HEK293 (cell line): ENCODE data around the gene LRP5.

ENCODE experiments used
- CTCF ChIA-PET: fragments of 350-600 bp; formaldehyde crosslinking; extraction: SDS; loops from one replicate; lab custom pipeline; 2021; ENCODE audit warnings: antibody characterized with exemption; lab: Yijun Ruan, JAX
- POLR2A ChIA-PET: fragments of 300-600 bp; formaldehyde crosslinking; extraction: SDS; loops from one replicate; lab custom pipeline; 2020; ENCODE audit warnings: antibody characterized with exemption, inconsistent platforms; lab: Yijun Ruan, JAX
- H3K27ac ChIP-seq: fragments of 200-500 bp; sonication (Bioruptor generic); 2 replicates; pipeline ENCODE4 v1.5.1; 2014; ENCODE audit warnings: low read depth, low read length, control low read depth, inconsistent platforms; ENCODE audit errors: extremely low read depth
- H3K36me3 ChIP-seq, 2 experiments: fragments of 200-500 bp in 1 of 2; sonication (Bioruptor generic) in 1 of 2; 1 replicate in 1 of 2; 2 replicates in 1 of 2; pipeline ENCODE4 v1.5.1; 2014 to 2017; ENCODE audit warnings: inconsistent platforms in 2 of 2, low read length in 2 of 2; ENCODE audit not compliant: control insufficient read depth in 2 of 2, insufficient read depth in 1 of 2
- H3K4me1 ChIP-seq: fragments of 200-500 bp; sonication (Bioruptor generic); 2 replicates; pipeline ENCODE4 v1.5.1; 2014; ENCODE audit warnings: mild to moderate bottlenecking, low read length, inconsistent platforms; ENCODE audit not compliant: control insufficient read depth, insufficient read depth
- H3K4me3 ChIP-seq: 2 replicates; pipeline ENCODE4 v1.5.1; 2011; ENCODE audit warnings: low read depth, mild to moderate bottlenecking, control low read depth, low read length, moderate library complexity
- H3K9me3 ChIP-seq: fragments of 200-500 bp; sonication (Bioruptor generic); 2 replicates; pipeline ENCODE4 v1.5.1; 2014; ENCODE audit warnings: low read depth, low read length, inconsistent platforms; ENCODE audit not compliant: control insufficient read depth, insufficient read depth
- BCL11B ChIP-seq: fragments of 450-650 bp; formaldehyde crosslinking; IDR thresholded peaks from 2 replicates; pipeline ENCODE4 v1.5.1; 2016; ENCODE audit warnings: low read depth, missing biosample characterization, missing genetic modification characterization
- KLF1 ChIP-seq: fragments of 450-650 bp; formaldehyde crosslinking; IDR thresholded peaks from 2 replicates; pipeline ENCODE4 v1.5.1; 2016; ENCODE audit warnings: missing biosample characterization, missing genetic modification characterization
- ZNF133 ChIP-seq: fragments of 450-650 bp; formaldehyde crosslinking; IDR thresholded peaks from 2 replicates; pipeline ENCODE4 v1.5.1; 2016; ENCODE audit warnings: missing biosample characterization, missing genetic modification characterization
- ZNF157 ChIP-seq: fragments of 450-650 bp; formaldehyde crosslinking; IDR thresholded peaks from 2 replicates; pipeline ENCODE4 v1.5.1; 2016; ENCODE audit warnings: missing biosample characterization, missing genetic modification characterization
- ZNF221 ChIP-seq: fragments of 450-650 bp; formaldehyde crosslinking; IDR thresholded peaks from 2 replicates; pipeline ENCODE4 v1.5.1; 2017; ENCODE audit warnings: missing biosample characterization, missing genetic modification characterization, borderline replicate concordance
- ZNF23 ChIP-seq: fragments of 450-650 bp; formaldehyde crosslinking; IDR thresholded peaks from 2 replicates; pipeline ENCODE4 v1.5.1; 2016; ENCODE audit warnings: missing biosample characterization, missing genetic modification characterization, borderline replicate concordance
- ZNF248 ChIP-seq: fragments of 450-650 bp; formaldehyde crosslinking; IDR thresholded peaks from 2 replicates; pipeline ENCODE4 v1.5.1; 2017; ENCODE audit warnings: missing biosample characterization, missing genetic modification characterization
- ZNF354C ChIP-seq: fragments of 450-650 bp; formaldehyde crosslinking; IDR thresholded peaks from 2 replicates; pipeline ENCODE4 v1.5.1; 2016; ENCODE audit warnings: missing biosample characterization, missing genetic modification characterization, low read depth, borderline replicate concordance
- ZNF510 ChIP-seq: fragments of 450-650 bp; formaldehyde crosslinking; IDR thresholded peaks from 2 replicates; pipeline ENCODE4 v1.5.1; 2018; ENCODE audit warnings: mild to moderate bottlenecking, missing genetic modification characterization, missing biosample characterization; ENCODE audit not compliant: insufficient replicate concordance
- ZNF548 ChIP-seq: fragments of 450-650 bp; formaldehyde crosslinking; IDR thresholded peaks from 2 replicates; pipeline ENCODE4 v1.5.1; 2016; ENCODE audit warnings: missing biosample characterization, missing genetic modification characterization
- ZNF670 ChIP-seq: fragments of 450-650 bp; formaldehyde crosslinking; IDR thresholded peaks from 2 replicates; pipeline ENCODE4 v1.5.1; 2016; ENCODE audit warnings: missing biosample characterization, missing genetic modification characterization, low read depth
- TF ChIP-seq, protein P1 (sequence below): fragments of 450-650 bp; formaldehyde crosslinking; IDR thresholded peaks from 2 replicates; pipeline ENCODE4 v1.5.1; 2017; ENCODE audit warnings: missing biosample characterization, missing genetic modification characterization
- TF ChIP-seq, protein P2 (sequence below): fragments of 450-650 bp; formaldehyde crosslinking; IDR thresholded peaks from 2 replicates; pipeline ENCODE4 v1.5.1; 2016; ENCODE audit warnings: missing biosample characterization, missing genetic modification characterization, borderline replicate concordance

Gene LRP5

DNA sequence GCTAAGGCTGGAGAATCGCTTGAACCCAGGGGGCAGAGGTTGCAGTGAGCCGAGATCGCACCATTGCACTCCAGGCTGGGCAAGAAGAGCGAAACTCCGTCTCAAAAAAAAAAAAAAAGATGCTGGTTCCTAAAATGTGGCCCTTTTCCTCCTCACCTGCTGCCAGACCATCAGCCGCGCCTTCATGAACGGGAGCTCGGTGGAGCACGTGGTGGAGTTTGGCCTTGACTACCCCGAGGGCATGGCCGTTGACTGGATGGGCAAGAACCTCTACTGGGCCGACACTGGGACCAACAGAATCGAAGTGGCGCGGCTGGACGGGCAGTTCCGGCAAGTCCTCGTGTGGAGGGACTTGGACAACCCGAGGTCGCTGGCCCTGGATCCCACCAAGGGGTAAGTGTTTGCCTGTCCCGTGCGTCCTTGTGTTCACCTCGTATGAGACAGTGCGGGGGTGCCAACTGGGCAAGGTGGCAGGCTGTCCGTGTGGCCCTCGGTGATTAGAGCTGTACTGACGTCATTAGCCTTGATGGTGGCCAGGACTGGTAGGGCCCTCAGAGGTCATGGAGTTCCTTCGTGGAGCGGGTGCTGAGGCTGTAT lies 97.5 kb downstream of the LRP5 start:
- ChIA-PET POLR2A (no interaction called here), CTCF (interaction anchor here (0.6 to 0.7 kb wide), 2 partner anchors 25 to 45 kb away, joined by 3 to 4 read pairs; no protein-coding TSS in a partner anchor)
- no peak for TF ChIP-seq ZNF548 (tag by site-specific recombination)
- no peak for TF ChIP-seq BCL11B (tag by site-specific recombination)
- no peak for TF ChIP-seq ZNF23 (tag by site-specific recombination)
- TF ChIP-seq ZNF157 (tag by site-specific recombination), result no peak
- TF ChIP-seq ZNF670 (tag by site-specific recombination), result no peak
- no peak for TF ChIP-seq ZNF221 (tag by site-specific recombination)
- TF ChIP-seq, protein P1, sequence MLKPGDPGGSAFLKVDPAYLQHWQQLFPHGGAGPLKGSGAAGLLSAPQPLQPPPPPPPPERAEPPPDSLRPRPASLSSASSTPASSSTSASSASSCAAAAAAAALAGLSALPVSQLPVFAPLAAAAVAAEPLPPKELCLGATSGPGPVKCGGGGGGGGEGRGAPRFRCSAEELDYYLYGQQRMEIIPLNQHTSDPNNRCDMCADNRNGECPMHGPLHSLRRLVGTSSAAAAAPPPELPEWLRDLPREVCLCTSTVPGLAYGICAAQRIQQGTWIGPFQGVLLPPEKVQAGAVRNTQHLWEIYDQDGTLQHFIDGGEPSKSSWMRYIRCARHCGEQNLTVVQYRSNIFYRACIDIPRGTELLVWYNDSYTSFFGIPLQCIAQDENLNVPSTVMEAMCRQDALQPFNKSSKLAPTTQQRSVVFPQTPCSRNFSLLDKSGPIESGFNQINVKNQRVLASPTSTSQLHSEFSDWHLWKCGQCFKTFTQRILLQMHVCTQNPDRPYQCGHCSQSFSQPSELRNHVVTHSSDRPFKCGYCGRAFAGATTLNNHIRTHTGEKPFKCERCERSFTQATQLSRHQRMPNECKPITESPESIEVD (tag by site-specific recombination), result no peak
- no peak for TF ChIP-seq ZNF133 (tag by site-specific recombination)
- no peak for TF ChIP-seq ZNF354C (tag by site-specific recombination)
- TF ChIP-seq, protein P2, sequence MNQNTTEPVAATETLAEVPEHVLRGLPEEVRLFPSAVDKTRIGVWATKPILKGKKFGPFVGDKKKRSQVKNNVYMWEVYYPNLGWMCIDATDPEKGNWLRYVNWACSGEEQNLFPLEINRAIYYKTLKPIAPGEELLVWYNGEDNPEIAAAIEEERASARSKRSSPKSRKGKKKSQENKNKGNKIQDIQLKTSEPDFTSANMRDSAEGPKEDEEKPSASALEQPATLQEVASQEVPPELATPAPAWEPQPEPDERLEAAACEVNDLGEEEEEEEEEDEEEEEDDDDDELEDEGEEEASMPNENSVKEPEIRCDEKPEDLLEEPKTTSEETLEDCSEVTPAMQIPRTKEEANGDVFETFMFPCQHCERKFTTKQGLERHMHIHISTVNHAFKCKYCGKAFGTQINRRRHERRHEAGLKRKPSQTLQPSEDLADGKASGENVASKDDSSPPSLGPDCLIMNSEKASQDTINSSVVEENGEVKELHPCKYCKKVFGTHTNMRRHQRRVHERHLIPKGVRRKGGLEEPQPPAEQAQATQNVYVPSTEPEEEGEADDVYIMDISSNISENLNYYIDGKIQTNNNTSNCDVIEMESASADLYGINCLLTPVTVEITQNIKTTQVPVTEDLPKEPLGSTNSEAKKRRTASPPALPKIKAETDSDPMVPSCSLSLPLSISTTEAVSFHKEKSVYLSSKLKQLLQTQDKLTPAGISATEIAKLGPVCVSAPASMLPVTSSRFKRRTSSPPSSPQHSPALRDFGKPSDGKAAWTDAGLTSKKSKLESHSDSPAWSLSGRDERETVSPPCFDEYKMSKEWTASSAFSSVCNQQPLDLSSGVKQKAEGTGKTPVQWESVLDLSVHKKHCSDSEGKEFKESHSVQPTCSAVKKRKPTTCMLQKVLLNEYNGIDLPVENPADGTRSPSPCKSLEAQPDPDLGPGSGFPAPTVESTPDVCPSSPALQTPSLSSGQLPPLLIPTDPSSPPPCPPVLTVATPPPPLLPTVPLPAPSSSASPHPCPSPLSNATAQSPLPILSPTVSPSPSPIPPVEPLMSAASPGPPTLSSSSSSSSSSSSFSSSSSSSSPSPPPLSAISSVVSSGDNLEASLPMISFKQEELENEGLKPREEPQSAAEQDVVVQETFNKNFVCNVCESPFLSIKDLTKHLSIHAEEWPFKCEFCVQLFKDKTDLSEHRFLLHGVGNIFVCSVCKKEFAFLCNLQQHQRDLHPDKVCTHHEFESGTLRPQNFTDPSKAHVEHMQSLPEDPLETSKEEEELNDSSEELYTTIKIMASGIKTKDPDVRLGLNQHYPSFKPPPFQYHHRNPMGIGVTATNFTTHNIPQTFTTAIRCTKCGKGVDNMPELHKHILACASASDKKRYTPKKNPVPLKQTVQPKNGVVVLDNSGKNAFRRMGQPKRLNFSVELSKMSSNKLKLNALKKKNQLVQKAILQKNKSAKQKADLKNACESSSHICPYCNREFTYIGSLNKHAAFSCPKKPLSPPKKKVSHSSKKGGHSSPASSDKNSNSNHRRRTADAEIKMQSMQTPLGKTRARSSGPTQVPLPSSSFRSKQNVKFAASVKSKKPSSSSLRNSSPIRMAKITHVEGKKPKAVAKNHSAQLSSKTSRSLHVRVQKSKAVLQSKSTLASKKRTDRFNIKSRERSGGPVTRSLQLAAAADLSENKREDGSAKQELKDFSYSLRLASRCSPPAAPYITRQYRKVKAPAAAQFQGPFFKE, result no peak
- Histone ChIP-seq H3K4me1 (no peaks in the 10 kb centered on the region), H3K27ac (no peak overlapping the region), H3K36me3 (peaks cover 4 to 75% of the 10 kb centered on the region in 2 experiments; a peak in 2 of 3 replicates), H3K4me3 (no peak overlapping the region), H3K9me3 (no peaks in the 10 kb centered on the region)

DNA sequence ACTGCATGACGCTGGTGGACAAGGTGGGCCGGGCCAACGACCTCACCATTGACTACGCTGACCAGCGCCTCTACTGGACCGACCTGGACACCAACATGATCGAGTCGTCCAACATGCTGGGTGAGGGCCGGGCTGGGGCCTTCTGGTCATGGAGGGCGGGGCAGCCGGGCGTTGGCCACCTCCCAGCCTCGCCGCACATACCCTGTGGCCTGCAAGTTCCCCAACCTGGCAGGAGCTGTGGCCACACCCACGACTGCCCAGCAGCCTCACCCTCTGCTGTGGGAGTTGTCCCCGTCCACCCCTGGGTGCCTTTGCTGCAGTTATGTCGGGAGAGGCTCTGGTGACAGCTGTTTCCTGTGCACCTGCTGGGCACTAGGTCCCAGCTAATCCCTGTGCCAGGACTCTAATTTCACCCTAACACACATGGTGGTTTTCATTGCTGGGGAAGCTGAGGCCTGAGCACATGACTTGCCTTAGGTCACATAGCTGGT lies 99.2 kb downstream of the LRP5 start:
- ChIA-PET POLR2A (no interaction called here), CTCF (interaction anchor here (0.6 kb wide), 1 partner anchor 30 kb away, joined by 4 read pairs; no protein-coding TSS in a partner anchor)
- Histone ChIP-seq H3K9me3 (no peaks in the 10 kb centered on the region), H3K4me3 (no peak overlapping the region), H3K4me1 (no peaks in the 10 kb centered on the region), H3K36me3 (peaks cover 4 to 75% of the 10 kb centered on the region in 2 experiments; a peak in 2 of 3 replicates), H3K27ac (no peak overlapping the region)
- TF ChIP-seq KLF1 (tag by site-specific recombination) (peak; percentile 81), ZNF248 (tag by site-specific recombination) (no peak), ZNF510 (no peak)
